Measurements from ENCODE around the gene ZNF311. TPM values are rescaled to one million over a fixed set of nuclear protein-coding genes. Genes with fewer than 3 reads are reported as not detected.

The ZNF311 gene
- polyA plus RNA-seq, 2 of the 4 experiments (the other 2 are of a cell fraction), result 0.27 to 0.74 TPM

- DNase-seq (ENCODE audit: low read depth in 1 of 2, low spot score in 1 of 2), result no peak
- 78% methylated on average over 2 of the region's 2 CpGs for WGBS (ENCODE audit: missing lambda C conversion rate)
- CTCF ChIA-PET, result interaction anchor here (1.2 kb wide), 1 partner anchor 8 kb away, joined by 8 read pairs; no protein-coding TSS in a partner anchor
- no peak for ATAC-seq
- Histone ChIP-seq H3K27ac (no peak overlapping the region), H3K9me3 (no peaks in the 10 kb centered on the region), H3K4me1 (peaks cover 8% of the 10 kb centered on the region; the same call in 2 of the 3 replicates), H3K4me3 (no peak overlapping the region), H3K4me2 (no peak overlapping the region)
- POLR2A ChIA-PET, result no interaction called here
- no peak for FAIRE-seq
- TF ChIP-seq RNF2 (IDR thresholded peaks at IDR 0.05; ENCODE audit: borderline replicate concordance, low read depth), result no peak
These were observed 3.0 kb upstream of the ZNF311 start for GRCh38 chr6:29008089-29008488.

GRCh38 chr6:28996844-28997510 is 8.1 kb downstream of the ZNF311 start:
- no peaks in the 10 kb centered on the region for H3K4me1 ChIP-seq
- no peak for TF ChIP-seq JUN (IDR thresholded peaks at IDR 0.05)
- no peak for TF ChIP-seq TP53 (CRISPR knock-in tag; IDR thresholded peaks at IDR 0.05)
- TF ChIP-seq MAZ (IDR thresholded peaks at IDR 0.05; ENCODE audit: borderline replicate concordance, low read depth, low read length), result no peak
- no peak for TF ChIP-seq PHF8 (IDR thresholded peaks at IDR 0.05; ENCODE audit: borderline replicate concordance, low read depth)
- no peak for TF ChIP-seq EHF (CRISPR knock-in tag; IDR thresholded peaks at IDR 0.05)
- TF ChIP-seq CBX8 (IDR thresholded peaks at IDR 0.05), result no peak
- TF ChIP-seq HES2 (IDR thresholded peaks at IDR 0.05), result no peak
- no peak for TF ChIP-seq CEBPB (IDR thresholded peaks at IDR 0.05)
- no peak for TF ChIP-seq ZFP36 (IDR thresholded peaks at IDR 0.05; ENCODE audit: borderline replicate concordance, partially characterized antibody)
- no peak for TF ChIP-seq MAFK (IDR thresholded peaks at IDR 0.05; ENCODE audit: partially characterized antibody)
- TF ChIP-seq GATA3 (IDR thresholded peaks at IDR 0.05; ENCODE audit: borderline replicate concordance), result no peak
- no peak overlapping the region for H3K4me3 ChIP-seq
- CTCF ChIA-PET, result interaction anchor here (1.0 to 3.8 kb wide), 3 partner anchors 13 to 19 kb away, joined by 3 to 13 read pairs (median 4); no protein-coding TSS in a partner anchor
- no peak overlapping the region for H3K4me2 ChIP-seq
- H3K9me3 ChIP-seq, result peaks cover 10% of the 10 kb centered on the region; the same call in 1 of the 3 replicates
- FAIRE-seq (no peak), DNase-seq (ENCODE audit: low read depth in 1 of 2, low spot score in 1 of 2) (no peak), ATAC-seq (no peak)
- 65% methylated on average over 2 of the region's 2 CpGs for WGBS (ENCODE audit: missing lambda C conversion rate)
- POLR2A ChIA-PET, result no interaction called here
- no peak overlapping the region for H3K27ac ChIP-seq

GRCh38 chr6:28995093-28995650 is 9.9 kb downstream of the ZNF311 start:
- H3K9me3 ChIP-seq, result peaks cover 10% of the 10 kb centered on the region; the same call in 1 of the 3 replicates
- H3K27ac ChIP-seq, result no peak overlapping the region
- H3K4me1 ChIP-seq, result no peaks in the 10 kb centered on the region
- FAIRE-seq (no peak), DNase-seq (ENCODE audit: low read depth in 1 of 2, low spot score in 1 of 2) (no peak), ATAC-seq (no peak)
- 72% methylated on average over 8 of the region's 8 CpGs for WGBS (ENCODE audit: missing lambda C conversion rate)
- H3K4me2 ChIP-seq, result no peak overlapping the region
- ChIA-PET CTCF (interaction anchor here (3.8 kb wide), 1 partner anchor 21 kb away, joined by 13 read pairs; no protein-coding TSS in a partner anchor), POLR2A (interaction anchor here (1.0 kb wide), 1 partner anchor 10 kb away, joined by 3 read pairs; the partner anchor contains the start of gene ZNF311)
- no peak for TF ChIP-seq ESRRA (IDR thresholded peaks at IDR 0.05; ENCODE audit: borderline replicate concordance, low read length)
- TF ChIP-seq CTCF (IDR thresholded peaks at IDR 0.05), result no peak
- TF ChIP-seq CBX2 (IDR thresholded peaks at IDR 0.05; ENCODE audit: borderline replicate concordance, low read depth), result no peak
- no peak for TF ChIP-seq RAD21 (conservative IDR thresholded peaks at IDR 0.05 in 1 of 2, IDR thresholded peaks at IDR 0.05 in 1 of 2)
- no peak for TF ChIP-seq POLR2AphosphoS2 (conservative IDR thresholded peaks at IDR 0.05; ENCODE audit: low read length)
- no peak for TF ChIP-seq HOXA7 (CRISPR knock-in tag; IDR thresholded peaks at IDR 0.05)
- no peak for TF ChIP-seq JUNB (IDR thresholded peaks at IDR 0.05)
- no peak for TF ChIP-seq POLR2A (IDR thresholded peaks at IDR 0.05; ENCODE audit: low read length)
- TF ChIP-seq HDAC2 (IDR thresholded peaks at IDR 0.05), result no peak
- no peak for TF ChIP-seq FOXS1 (CRISPR knock-in tag; IDR thresholded peaks at IDR 0.05)
- TF ChIP-seq CBX8 (IDR thresholded peaks at IDR 0.05), result no peak
- no peak overlapping the region for H3K4me3 ChIP-seq
